HepG2 (cell line): ENCODE measurements around the gene SLC25A11. TPM values are rescaled to one million over a fixed set of nuclear protein-coding genes. Genes with fewer than 3 reads are reported as not detected.

ENCODE experiments used
- GABPA ChIP-seq, 2 experiments: IDR thresholded peaks; 2 replicates each; pipeline ENCODE4 v1.6.1; 2011 to 2016; ENCODE audit warnings: low read depth in 2 of 2, low read length in 1 of 2, missing biosample characterization in 1 of 2, missing genetic modification characterization in 1 of 2
- HOXA5 ChIP-seq: sonication (generic); formaldehyde crosslinking; IDR thresholded peaks from 2 replicates; pipeline ENCODE4 v1.4.0; 2020; ENCODE audit warnings: missing genetic modification reagents
- NFATC3 ChIP-seq: sonication (generic); formaldehyde crosslinking; IDR thresholded peaks from 2 replicates; pipeline ENCODE4 v1.5.1; 2020; ENCODE audit warnings: mild to moderate bottlenecking, missing genetic modification reagents
- NFE2L2 ChIP-seq: fragments of 150-350 bp; IDR thresholded peaks from 2 replicates; pipeline ENCODE4 v1.6.1; 2014; ENCODE audit warnings: low read length
- TAF1 ChIP-seq: sonication (generic); formaldehyde crosslinking; IDR thresholded peaks from 2 replicates; pipeline ENCODE4 v1.4.0; 2020; ENCODE audit warnings: missing genetic modification reagents
- ZBTB43 ChIP-seq: sonication (generic); formaldehyde crosslinking; conservative IDR thresholded peaks from 2 replicates; pipeline ENCODE4 v1.4.0; 2020; ENCODE audit warnings: missing genetic modification reagents
- ZFYVE20 ChIP-seq: sonication (generic); formaldehyde crosslinking; IDR thresholded peaks from 2 replicates; pipeline ENCODE4 v1.8.0; 2023; ENCODE audit warnings: low read depth, mild to moderate bottlenecking, moderate library complexity, missing genetic modification reagents, borderline replicate concordance
- ZHX2 ChIP-seq, 2 experiments: sonication (generic) in 1 of 2; formaldehyde crosslinking in 1 of 2; IDR thresholded peaks; 2 replicates each; pipeline versions ENCODE4 v1.6.1 to v1.9.0; 2014 to 2022; ENCODE audit warnings: antibody characterized with exemption in 1 of 2, borderline replicate concordance in 1 of 2, inconsistent platforms in 1 of 2, low read depth in 1 of 2, missing genetic modification reagents in 1 of 2
- ZNF138 ChIP-seq: sonication (generic); formaldehyde crosslinking; IDR thresholded peaks from 2 replicates; pipeline ENCODE4 v1.5.0; 2020; ENCODE audit warnings: mild to moderate bottlenecking, low read depth, missing genetic modification reagents
- ZNF280B ChIP-seq: sonication (generic); formaldehyde crosslinking; IDR thresholded peaks from 2 replicates; pipeline ENCODE4 v1.5.0; 2020; ENCODE audit warnings: missing genetic modification reagents, mild to moderate bottlenecking, borderline replicate concordance
- ZNF317 ChIP-seq: sonication (generic); formaldehyde crosslinking; IDR thresholded peaks from 2 replicates; pipeline ENCODE4 v1.5.0; 2020; ENCODE audit warnings: mild to moderate bottlenecking, missing genetic modification reagents
- ZNF335 ChIP-seq: sonication (generic); formaldehyde crosslinking; IDR thresholded peaks from 2 replicates; pipeline ENCODE4 v1.4.0; 2020; ENCODE audit warnings: missing genetic modification reagents
- ZNF33A ChIP-seq: sonication (generic); formaldehyde crosslinking; IDR thresholded peaks from 2 replicates; pipeline ENCODE4 v1.5.1; 2020; ENCODE audit warnings: missing genetic modification reagents, mild to moderate bottlenecking, moderate library complexity, borderline replicate concordance
- ZNF441 ChIP-seq: sonication (generic); formaldehyde crosslinking; IDR thresholded peaks from 2 replicates; pipeline ENCODE4 v1.7.0; 2021; ENCODE audit warnings: missing genetic modification reagents, borderline replicate concordance
- ZNF615 ChIP-seq: sonication (generic); formaldehyde crosslinking; IDR thresholded peaks from 2 replicates; pipeline ENCODE4 v1.5.0; 2020; ENCODE audit warnings: mild to moderate bottlenecking, missing genetic modification reagents, borderline replicate concordance
- ZNF747 ChIP-seq: sonication (generic); formaldehyde crosslinking; IDR thresholded peaks from 2 replicates; pipeline ENCODE4 v1.8.1; 2023; ENCODE audit warnings: missing genetic modification reagents, mild to moderate bottlenecking, borderline replicate concordance
- ZNF776 ChIP-seq: sonication (generic); formaldehyde crosslinking; IDR thresholded peaks from 2 replicates; pipeline ENCODE4 v1.4.0; 2020; ENCODE audit warnings: mild to moderate bottlenecking, missing genetic modification reagents
- polyA plus RNA-seq, 8 experiments: library from polyadenylated mRNA; depleted of rRNA in 3 of 8; stranded (reverse) in 7 of 8; unstranded in 1 of 8; fragments of >200 nt; fragmentation: Illumina TruSeq in 4 of 8; extraction: Trizol in 4 of 8; gene quantifications; 2 replicates each; pipeline versions ENCODE4 v1.2.1 to v1.2.3, GENCODE V29; 2011 to 2016; ENCODE audit warnings: low read depth in 4 of 8, missing spikeins in 1 of 8, mixed read lengths in 1 of 8; ENCODE audit not compliant: insufficient read depth in 1 of 8
- total RNA-seq, 5 experiments: library from RNA; depleted of rRNA; stranded (reverse); fragments of >200 nt; fragmentation: Illumina TruSeq; extraction: Trizol; gene quantifications; 2 replicates each; pipeline ENCODE4 v1.2.3, GENCODE V29; 2016; ENCODE audit warnings: low read depth in 1 of 5
- TF ChIP-seq, protein P1 (sequence below): IDR thresholded peaks from 2 replicates; pipeline ENCODE4 v1.6.1; 2018; ENCODE audit warnings: missing genetic modification reagents, mild to moderate bottlenecking, missing compliant biosample characterization

SLC25A11 gene
- total and polyA plus RNA-seq, 2 of the 13 experiments (the other 11 are each of a cell fraction or from before 2014, with no cell fraction given) = 35.4 to 47.2 TPM

GRCh38 chr17:4950075-4950745 is 10.4 kb upstream of the SLC25A11 start (continued):
- no peak for TF ChIP-seq ZHX2 (IDR thresholded peaks at IDR 0.05; ENCODE audit: low read depth)
- no peak for TF ChIP-seq ZHX2 (CRISPR knock-in tag; IDR thresholded peaks at IDR 0.05; ENCODE audit: borderline replicate concordance)
- peak; percentile 69; the same call in 1 of the 2 replicates for TF ChIP-seq ZNF317 (CRISPR knock-in tag)
- no peak for TF ChIP-seq NFE2L2
- no peak for TF ChIP-seq ZNF441 (CRISPR knock-in tag)
- TF ChIP-seq ZNF33A (CRISPR knock-in tag) = 0 out of 2 replicates have a peak, but pooled peaks have one; percentile 10
- no peak for TF ChIP-seq GABPA (IDR thresholded peaks at IDR 0.05; ENCODE audit: low read depth, low read length)
- TF ChIP-seq GABPA (CRISPR knock-in tag; IDR thresholded peaks at IDR 0.05; ENCODE audit: low read depth) = no peak
- no peak for TF ChIP-seq ZNF138 (CRISPR knock-in tag)
- TF ChIP-seq ZNF615 (CRISPR knock-in tag) = no peak
- TF ChIP-seq NFATC3 (CRISPR knock-in tag) = 0 out of 2 replicates have a peak, but pooled peaks have one; percentile 45
- TF ChIP-seq TAF1 (CRISPR knock-in tag) = peak; percentile 62
- TF ChIP-seq, protein P1, sequence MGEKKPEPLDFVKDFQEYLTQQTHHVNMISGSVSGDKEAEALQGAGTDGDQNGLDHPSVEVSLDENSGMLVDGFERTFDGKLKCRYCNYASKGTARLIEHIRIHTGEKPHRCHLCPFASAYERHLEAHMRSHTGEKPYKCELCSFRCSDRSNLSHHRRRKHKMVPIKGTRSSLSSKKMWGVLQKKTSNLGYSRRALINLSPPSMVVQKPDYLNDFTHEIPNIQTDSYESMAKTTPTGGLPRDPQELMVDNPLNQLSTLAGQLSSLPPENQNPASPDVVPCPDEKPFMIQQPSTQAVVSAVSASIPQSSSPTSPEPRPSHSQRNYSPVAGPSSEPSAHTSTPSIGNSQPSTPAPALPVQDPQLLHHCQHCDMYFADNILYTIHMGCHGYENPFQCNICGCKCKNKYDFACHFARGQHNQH (CRISPR knock-in tag) = 0 out of 2 replicates have a peak, but pooled peaks have one; percentile 52
- no peak for TF ChIP-seq ZBTB43 (CRISPR knock-in tag)
- peak; percentile 22; the same call in 1 of the 2 replicates for TF ChIP-seq ZNF280B (CRISPR knock-in tag)
- 0 out of 2 replicates have a peak, but pooled peaks have one; percentile 34 for TF ChIP-seq ZNF776
- TF ChIP-seq ZFYVE20 (CRISPR knock-in tag) = no peak
- TF ChIP-seq ZNF335 (CRISPR knock-in tag) = peak; percentile 13; the same call in 1 of the 2 replicates
- TF ChIP-seq HOXA5 (CRISPR knock-in tag) = peak; percentile 45; the same call in 1 of the 2 replicates
- TF ChIP-seq ZNF747 = peak; percentile 7; the same call in 1 of the 2 replicates
